Measurements from ENCODE around the gene ASF1A. TPM values are rescaled to one million over a fixed set of nuclear protein-coding genes. Genes with fewer than 3 reads are reported as not detected.

ASF1A gene
- total RNA-seq, 1 experiment from 2014 or later: 54.6 TPM

- DNase-seq (ENCODE audit: extremely low read depth, low read depth): no peak
Measured at GRCh38 chr6:118877806-118878205, 16.1 kb upstream of the ASF1A start.

GRCh38 chr6:118881440-118882313, 12.3 kb upstream of the ASF1A start:
- no peak for DNase-seq (ENCODE audit: extremely low read depth, low read depth)

GRCh38 chr6:118882314-118882905, 11.5 kb upstream of the ASF1A start:
- DNase-seq (ENCODE audit: extremely low read depth, low read depth): no peak

GRCh38 chr6:118886641-118887040, 7.3 kb upstream of the ASF1A start:
- no peak for DNase-seq (ENCODE audit: extremely low read depth, low read depth)

- DNase-seq (ENCODE audit: extremely low read depth, low read depth): no peak
Measured at GRCh38 chr6:118889163-118889562, 4.8 kb upstream of the ASF1A start.

GRCh38 chr6:118890997-118891790, 2.8 kb upstream of the ASF1A start:
- DNase-seq (ENCODE audit: extremely low read depth, low read depth): no peak

- no peak for DNase-seq (ENCODE audit: extremely low read depth, low read depth)
Measured at GRCh38 chr6:118892355-118892991, 1.5 kb upstream of the ASF1A start.

- DNase-seq (ENCODE audit: extremely low read depth, low read depth): no peak
Measured at GRCh38 chr6:118893064-118893806, 717 bp upstream of the ASF1A start.

- no peak for DNase-seq (ENCODE audit: extremely low read depth, low read depth)
Measured at GRCh38 chr6:118894425-118895260, 691 bp downstream of the ASF1A start.

- no peak for DNase-seq (ENCODE audit: extremely low read depth, low read depth)
Measured at GRCh38 chr6:118895261-118895560, 1.3 kb downstream of the ASF1A start.

GRCh38 chr6:118895859-118896258, 1.9 kb downstream of the ASF1A start:
- no peak for DNase-seq (ENCODE audit: extremely low read depth, low read depth)

GRCh38 chr6:118896339-118897136, 2.6 kb downstream of the ASF1A start:
- peak; percentile 59 for DNase-seq (ENCODE audit: extremely low read depth, low read depth)

- no peak for DNase-seq (ENCODE audit: extremely low read depth, low read depth)
Measured at GRCh38 chr6:118897386-118897785, 3.4 kb downstream of the ASF1A start.

- DNase-seq (ENCODE audit: extremely low read depth, low read depth): no peak
Measured at GRCh38 chr6:118899948-118900347, 6.0 kb downstream of the ASF1A start.

GRCh38 chr6:118902726-118903125, 8.8 kb downstream of the ASF1A start:
- no peak for DNase-seq (ENCODE audit: extremely low read depth, low read depth)

- no peak for DNase-seq (ENCODE audit: extremely low read depth, low read depth)
Measured at GRCh38 chr6:118903138-118903537, 9.2 kb downstream of the ASF1A start.

- no peak for DNase-seq (ENCODE audit: extremely low read depth, low read depth)
Measured at GRCh38 chr6:118903691-118904090, 9.7 kb downstream of the ASF1A start.

GRCh38 chr6:118905084-118905483, 11.1 kb downstream of the ASF1A start:
- no peak for DNase-seq (ENCODE audit: extremely low read depth, low read depth)

- DNase-seq (ENCODE audit: extremely low read depth, low read depth): no peak
Measured at GRCh38 chr6:118905851-118906250, 11.9 kb downstream of the ASF1A start.

Data from NCI-H460 (cell line).